CD4-positive, alpha-beta T cell (primary cell): Measurements from ENCODE around the gene OXSR1. TPM values are rescaled to one million over a fixed set of nuclear protein-coding genes. Genes with fewer than 3 reads are reported as not detected.

ENCODE experiments used
- ATAC-seq: fragments of 200-7000 bp; cut with Tn5 transposase; one replicate; pipeline ENCODE4 v1.10.0; 2022; ENCODE audit warnings: mild to moderate bottlenecking; ENCODE audit not compliant: poor library complexity
- CTCF ChIA-PET: fragments of 350-600 bp; sonication (Branson Sonifier 250); formaldehyde crosslinking; loops from one replicate; lab custom pipeline; 2021; ENCODE audit warnings: antibody characterized with exemption, inconsistent platforms; lab: Charles Lee
- POLR2A ChIA-PET: fragments of 350-600 bp; sonication (Branson Sonifier 250); formaldehyde crosslinking; loops from one replicate; lab custom pipeline; 2021; ENCODE audit warnings: antibody characterized with exemption, inconsistent platforms; lab: Charles Lee
- DNase-seq, 14 experiments: peaks; one replicate each; pipeline ENCODE4 v3.0.0-alpha.2; 2013 to 2020; ENCODE audit warnings: mixed read lengths in 2 of 14
- H3K27ac ChIP-seq, 2 donors: one replicate each; pipeline versions ENCODE4 v1.5.1 to v1.7.0; 2013; ENCODE audit warnings: low read length in 2 of 2, low read depth in 1 of 2, mild to moderate bottlenecking in 1 of 2
- H3K27me3 ChIP-seq, 2 experiments: 1 replicate in 1 of 2; 2 replicates in 1 of 2; pipeline versions ENCODE4 v1.6.1 to v1.7.0; 2013; ENCODE audit warnings: low read length in 2 of 2, control low read depth in 1 of 2, mild to moderate bottlenecking in 1 of 2, moderate library complexity in 1 of 2; ENCODE audit not compliant: insufficient read depth in 2 of 2, control insufficient read depth in 1 of 2
- H3K36me3 ChIP-seq: one replicate; pipeline ENCODE4 v1.6.1; 2013; ENCODE audit warnings: low read length, control low read depth; ENCODE audit not compliant: insufficient read depth
- H3K4me1 ChIP-seq: one replicate; pipeline ENCODE4 v1.6.1; 2013; ENCODE audit warnings: low read length, control low read depth; ENCODE audit not compliant: insufficient read depth
- H3K4me3 ChIP-seq: one replicate; pipeline ENCODE4 v1.5.1; 2013; ENCODE audit warnings: mild to moderate bottlenecking, low read length, moderate library complexity
- H3K9me3 ChIP-seq, 2 experiments: 1 replicate in 1 of 2; 2 replicates in 1 of 2; pipeline versions ENCODE4 v1.6.1 to v1.7.0; 2013; ENCODE audit warnings: low read length in 2 of 2, mild to moderate bottlenecking in 2 of 2, control low read depth in 1 of 2, moderate library complexity in 1 of 2; ENCODE audit not compliant: control insufficient read depth in 1 of 2, insufficient read depth in 1 of 2
- H3K27ac Mint-ChIP-seq: one replicate; pipeline ENCODE4 v1.8.0; 2020; ENCODE audit warnings: mixed read lengths
- H3K27me3 Mint-ChIP-seq: one replicate; pipeline ENCODE4 v1.8.0; 2021; ENCODE audit warnings: mixed read lengths
- H3K36me3 Mint-ChIP-seq: one replicate; pipeline ENCODE4 v1.8.0; 2021; ENCODE audit warnings: low read depth, mixed read lengths
- H3K4me1 Mint-ChIP-seq: one replicate; pipeline ENCODE4 v1.8.0; 2021; ENCODE audit warnings: low read depth, mixed read lengths
- H3K4me3 Mint-ChIP-seq: one replicate; pipeline ENCODE4 v1.8.0; 2020; ENCODE audit warnings: mild to moderate bottlenecking, mixed read lengths
- H3K9me3 Mint-ChIP-seq: one replicate; pipeline ENCODE4 v1.8.0; 2020; ENCODE audit warnings: mixed read lengths
- CTCF ChIP-seq: fragments of 200-600 bp; IDR thresholded peaks from one replicate; pipeline ENCODE4 v1.8.0; 2022; ENCODE audit warnings: antibody characterized with exemption, mild to moderate bottlenecking
- intact Hi-C, 2 experiments: fragments of 100-400 bp; cut with DNase I in 1 of 2; cut with micrococcal nuclease in 1 of 2; formaldehyde crosslinking; loops; one replicate each; pipeline versions ENCODE4 v1.15.1 to v1.9.0; 2023 to 2025; cut with DNase I, micrococcal nuclease
- total RNA-seq, 174 experiments: library from RNA in 2 of 174; stranded (reverse) in 2 of 174; gene quantifications; one replicate each; pipeline ENCODE4 v1.2.3 and lab custom pipeline; 2021 to 2026

Gene OXSR1
- total RNA-seq, 2 experiments from 2014 or later: 28.3 to 30.3 TPM

GRCh38 chr3:38210141-38210757, 44.9 kb downstream of the OXSR1 start:
- H3K4me3 ChIP-seq: no peak overlapping the region
- Mint-ChIP-seq H3K4me1 (peaks cover 75% of the 10 kb centered on the region), H3K36me3 (peaks cover 22% of the 10 kb centered on the region), H3K4me3 (no peak overlapping the region), H3K27me3 (no peaks in the 10 kb centered on the region), H3K27ac (no peak overlapping the region), H3K9me3 (no peaks in the 10 kb centered on the region)
- H3K27me3 ChIP-seq: no peaks in the 10 kb centered on the region
- ChIA-PET CTCF (interaction anchor here (1.3 kb wide), 1 partner anchor 46 kb away, joined by 3 read pairs; no protein-coding TSS in a partner anchor), POLR2A (interaction anchor here (3.3 kb wide), 1 partner anchor 45 kb away, joined by 8 read pairs; the partner anchor contains the start of gene OXSR1)
- intact Hi-C loops: loop anchor here in 1 of 2 experiments (10.0 kb wide), 1 partner anchor 75 kb away; the partner anchor contains the start of genes ACAA1 and MYD88
- H3K4me1 ChIP-seq: peaks cover 3% of the 10 kb centered on the region
- peaks cover 5% of the 10 kb centered on the region for H3K36me3 ChIP-seq
- no peak for ATAC-seq
- no peak for TF ChIP-seq CTCF
- DNase-seq: peak in 3 of 14 experiments; percentile 4 to 43 (median 18)
- H3K27ac ChIP-seq: no peak overlapping the region
- no peaks in the 10 kb centered on the region for H3K9me3 ChIP-seq

DNA sequence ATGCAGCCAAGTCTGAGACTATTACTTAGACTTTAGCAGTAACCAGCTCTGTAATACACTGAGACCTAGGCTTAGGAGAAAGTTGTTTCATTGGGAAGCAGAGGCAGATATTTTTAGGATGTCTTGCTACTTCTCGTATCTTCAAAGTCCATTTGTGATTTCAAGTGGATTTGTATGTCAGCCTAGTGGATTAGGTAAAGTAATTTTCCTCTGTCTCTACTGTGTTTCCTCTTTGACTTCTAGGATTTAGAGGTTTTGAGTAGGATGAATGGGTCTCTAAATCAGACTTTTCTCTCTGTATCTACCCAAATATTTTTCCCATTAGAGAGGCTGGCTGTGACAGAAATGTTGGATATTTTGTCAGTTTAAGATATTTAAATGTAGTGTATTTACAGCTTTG, 46.8 kb downstream of the OXSR1 start:
- CTCF ChIA-PET: no interaction called here
- no peaks in the 10 kb centered on the region for H3K27me3 Mint-ChIP-seq
- Histone ChIP-seq H3K36me3 (peaks cover 16% of the 10 kb centered on the region), H3K9me3 (no peaks in the 10 kb centered on the region), H3K4me3 (no peak overlapping the region), H3K4me1 (peaks cover 3% of the 10 kb centered on the region), H3K27me3 (no peaks in the 10 kb centered on the region), H3K27ac (no peak overlapping the region)
- H3K9me3 Mint-ChIP-seq: no peaks in the 10 kb centered on the region
- no peak for TF ChIP-seq CTCF
- intact Hi-C loops: loop anchor here in 1 of 2 experiments (10.0 kb wide), 1 partner anchor 77 kb away; the partner anchor contains the start of genes ACAA1 and MYD88
- no peak overlapping the region for H3K27ac Mint-ChIP-seq
- DNase-seq (no peak), ATAC-seq (no peak)
- POLR2A ChIA-PET: interaction anchor here (3.3 kb wide), 1 partner anchor 47 kb away, joined by 8 read pairs; the partner anchor contains the start of gene OXSR1
- peaks cover 24% of the 10 kb centered on the region for H3K36me3 Mint-ChIP-seq
- H3K4me3 Mint-ChIP-seq: no peak overlapping the region
- peaks cover 58% of the 10 kb centered on the region for H3K4me1 Mint-ChIP-seq

DNA sequence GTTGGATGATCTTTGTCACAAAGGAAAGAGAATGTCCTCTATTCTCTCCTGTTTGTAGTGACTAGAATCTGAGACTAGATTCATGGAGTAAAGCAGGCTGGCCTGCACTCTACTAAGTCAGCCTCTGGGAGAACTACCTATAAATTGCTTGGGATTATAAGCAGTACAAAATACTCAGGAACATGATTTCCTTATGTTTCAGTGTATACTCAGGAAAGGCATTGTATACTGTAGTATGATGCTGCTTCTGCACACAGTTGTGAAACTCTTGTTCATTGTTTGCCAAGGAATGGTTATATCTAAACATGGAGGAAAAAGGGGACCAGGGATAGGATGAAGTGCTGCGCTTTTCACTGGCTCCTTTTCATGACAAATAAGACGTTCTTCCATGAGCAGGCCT, 49.2 kb downstream of the OXSR1 start:
- H3K4me1 ChIP-seq: peaks cover 3% of the 10 kb centered on the region
- no peak for DNase-seq
- POLR2A ChIA-PET: no interaction called here
- Mint-ChIP-seq H3K9me3 (no peaks in the 10 kb centered on the region), H3K27ac (no peak overlapping the region), H3K4me1 (peaks cover 42% of the 10 kb centered on the region), H3K36me3 (peaks cover 36% of the 10 kb centered on the region), H3K27me3 (no peaks in the 10 kb centered on the region), H3K4me3 (no peak overlapping the region)
- no peak overlapping the region for H3K27ac ChIP-seq
- no peak overlapping the region for H3K4me3 ChIP-seq
- H3K9me3 ChIP-seq: no peaks in the 10 kb centered on the region
- intact Hi-C loops: loop anchor here in 1 of 2 experiments (10.0 kb wide), 1 partner anchor 80 kb away; the partner anchor contains the start of genes ACAA1 and MYD88
- ATAC-seq: no peak
- no peaks in the 10 kb centered on the region for H3K27me3 ChIP-seq
- CTCF ChIA-PET: no interaction called here
- peaks cover 13% of the 10 kb centered on the region for H3K36me3 ChIP-seq
- no peak for TF ChIP-seq CTCF
